ENCODE results near the gene DPYD.

The DPYD gene

DNA sequence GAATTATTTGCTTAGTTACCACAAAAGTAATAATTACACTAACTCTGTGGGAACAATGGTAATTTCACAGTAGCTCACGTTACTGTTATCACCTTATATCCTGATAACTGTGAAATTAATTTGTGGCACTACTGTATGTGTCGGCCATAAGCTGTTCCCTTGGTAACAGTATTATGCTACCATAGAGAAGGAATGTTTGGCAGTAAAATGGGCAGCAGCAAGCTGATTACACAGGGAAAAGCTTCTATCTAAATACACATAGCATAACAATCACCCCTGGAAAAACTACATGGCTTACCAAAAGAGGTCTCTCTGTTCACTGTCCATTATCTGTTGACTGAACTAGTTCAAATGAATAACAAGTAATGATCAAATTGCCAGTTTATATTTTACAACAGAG, 124.1 kb downstream of the DPYD start:
- peaks cover 13% of the 10 kb centered on the region for H3K4me1 ChIP-seq (ENCODE audit: insufficient read depth, low read length, poor library complexity, severe bottlenecking)
- no peaks in the 10 kb centered on the region for H3K79me2 ChIP-seq (ENCODE audit: insufficient read depth, low read length)
- H3K4me2 ChIP-seq (ENCODE audit: low read depth, low read length, poor library complexity, severe bottlenecking): peak overlapping the region; percentile 12

DNA sequence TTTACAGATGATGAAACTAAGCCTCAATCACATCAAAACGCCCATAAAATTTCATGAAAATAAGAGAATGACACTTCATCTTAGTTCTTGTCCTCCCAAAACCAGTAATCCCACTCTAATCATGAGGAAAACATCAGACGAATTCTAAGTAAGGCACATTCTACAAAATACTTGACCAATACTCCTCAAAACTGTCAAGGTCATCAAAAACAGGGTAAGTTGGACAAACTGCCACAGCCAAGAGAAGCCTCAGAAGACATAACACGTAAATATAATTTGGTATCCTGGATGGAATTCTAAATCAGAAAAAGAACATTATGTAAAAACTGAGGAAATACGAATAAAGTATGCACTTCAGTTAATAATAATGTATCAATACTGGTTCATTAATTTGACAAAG, 128.2 kb downstream of the DPYD start:
- TF ChIP-seq, protein P1, sequence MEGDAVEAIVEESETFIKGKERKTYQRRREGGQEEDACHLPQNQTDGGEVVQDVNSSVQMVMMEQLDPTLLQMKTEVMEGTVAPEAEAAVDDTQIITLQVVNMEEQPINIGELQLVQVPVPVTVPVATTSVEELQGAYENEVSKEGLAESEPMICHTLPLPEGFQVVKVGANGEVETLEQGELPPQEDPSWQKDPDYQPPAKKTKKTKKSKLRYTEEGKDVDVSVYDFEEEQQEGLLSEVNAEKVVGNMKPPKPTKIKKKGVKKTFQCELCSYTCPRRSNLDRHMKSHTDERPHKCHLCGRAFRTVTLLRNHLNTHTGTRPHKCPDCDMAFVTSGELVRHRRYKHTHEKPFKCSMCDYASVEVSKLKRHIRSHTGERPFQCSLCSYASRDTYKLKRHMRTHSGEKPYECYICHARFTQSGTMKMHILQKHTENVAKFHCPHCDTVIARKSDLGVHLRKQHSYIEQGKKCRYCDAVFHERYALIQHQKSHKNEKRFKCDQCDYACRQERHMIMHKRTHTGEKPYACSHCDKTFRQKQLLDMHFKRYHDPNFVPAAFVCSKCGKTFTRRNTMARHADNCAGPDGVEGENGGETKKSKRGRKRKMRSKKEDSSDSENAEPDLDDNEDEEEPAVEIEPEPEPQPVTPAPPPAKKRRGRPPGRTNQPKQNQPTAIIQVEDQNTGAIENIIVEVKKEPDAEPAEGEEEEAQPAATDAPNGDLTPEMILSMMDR (conservative IDR thresholded peaks at IDR 0.05; ENCODE audit: low read length): no peak
- no peak for TF ChIP-seq EZH2phosphoT487 (IDR thresholded peaks at IDR 0.05; ENCODE audit: borderline replicate concordance)
- Histone ChIP-seq H3F3A (ENCODE audit: low read depth) (no peaks in the 10 kb centered on the region), H3K9ac (ENCODE audit: low read depth, low read length, poor library complexity, severe bottlenecking) (no peak overlapping the region), H3K36me3 (ENCODE audit: insufficient read depth, low read length) (no peaks in the 10 kb centered on the region; the same call in 1 of the 2 replicates), H3K4me2 (ENCODE audit: low read depth, low read length, poor library complexity, severe bottlenecking) (no peak overlapping the region), H3K4me1 (ENCODE audit: insufficient read depth, low read length, poor library complexity, severe bottlenecking) (peaks cover 31% of the 10 kb centered on the region), H3K79me2 (ENCODE audit: insufficient read depth, low read length) (no peaks in the 10 kb centered on the region), H4K20me1 (ENCODE audit: insufficient read depth, low read length, poor library complexity, severe bottlenecking) (no peaks in the 10 kb centered on the region), H2AFZ (ENCODE audit: low read length) (no peak overlapping the region), H3K9me2 (replicated peaks; ENCODE audit: low read depth, low read length) (no peaks in the 10 kb centered on the region), H3K9me3 (ENCODE audit: insufficient read depth, low read depth, low read length) (no peaks in the 10 kb centered on the region), H3K27me3 (ENCODE audit: insufficient read depth, low read length, poor library complexity, severe bottlenecking) (no peaks in the 10 kb centered on the region), H3K4me3 (ENCODE audit: low read length, poor library complexity, severe bottlenecking) (no peak overlapping the region)

More for the DNA sequence above, 124.1 kb downstream of the DPYD start:
- H2AFZ ChIP-seq (ENCODE audit: low read length): no peak overlapping the region
- no peaks in the 10 kb centered on the region for H3F3A ChIP-seq (ENCODE audit: low read depth)
- H3K9me3 ChIP-seq (ENCODE audit: insufficient read depth, low read depth, low read length): no peaks in the 10 kb centered on the region
- no peak overlapping the region for H3K9ac ChIP-seq (ENCODE audit: low read depth, low read length, poor library complexity, severe bottlenecking)
- no peaks in the 10 kb centered on the region for H4K20me1 ChIP-seq (ENCODE audit: insufficient read depth, low read length, poor library complexity, severe bottlenecking)
- H3K9me2 ChIP-seq (replicated peaks; ENCODE audit: low read depth, low read length): no peaks in the 10 kb centered on the region
- TF ChIP-seq, protein P1 (conservative IDR thresholded peaks at IDR 0.05; ENCODE audit: low read length): no peak
- no peak for TF ChIP-seq EZH2phosphoT487 (IDR thresholded peaks at IDR 0.05; ENCODE audit: borderline replicate concordance)
- no peaks in the 10 kb centered on the region; the same call in 1 of the 2 replicates for H3K36me3 ChIP-seq (ENCODE audit: insufficient read depth, low read length)
- no peak overlapping the region for H3K4me3 ChIP-seq (ENCODE audit: low read length, poor library complexity, severe bottlenecking)
- no peaks in the 10 kb centered on the region for H3K27me3 ChIP-seq (ENCODE audit: insufficient read depth, low read length, poor library complexity, severe bottlenecking)

DNA sequence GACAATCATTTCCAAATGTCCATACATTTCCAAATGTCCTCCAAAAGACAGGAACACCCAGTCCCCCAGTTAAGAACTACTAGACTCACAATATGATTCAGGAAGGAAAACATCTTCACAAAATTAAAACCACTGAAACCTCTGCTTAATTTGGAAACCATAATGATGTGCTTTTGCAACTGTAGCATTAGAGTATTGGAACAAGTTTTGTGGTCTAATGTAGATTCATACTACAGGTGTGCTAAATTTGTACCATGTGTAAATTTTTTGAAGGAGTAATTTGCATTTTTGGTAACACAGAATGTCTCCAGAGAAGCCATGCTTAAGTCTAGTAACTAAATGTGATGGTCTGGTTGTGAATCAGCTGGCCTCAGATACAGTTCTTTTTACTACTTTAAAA, 129.6 kb downstream of the DPYD start:
- Histone ChIP-seq H3K4me2 (ENCODE audit: low read depth, low read length, poor library complexity, severe bottlenecking) (peak overlapping the region; percentile 22), H3K9me3 (ENCODE audit: insufficient read depth, low read depth, low read length) (no peaks in the 10 kb centered on the region), H3K79me2 (ENCODE audit: insufficient read depth, low read length) (no peaks in the 10 kb centered on the region), H3K9me2 (replicated peaks; ENCODE audit: low read depth, low read length) (no peaks in the 10 kb centered on the region), H4K20me1 (ENCODE audit: insufficient read depth, low read length, poor library complexity, severe bottlenecking) (no peaks in the 10 kb centered on the region), H3F3A (ENCODE audit: low read depth) (no peaks in the 10 kb centered on the region), H3K9ac (ENCODE audit: low read depth, low read length, poor library complexity, severe bottlenecking) (no peak overlapping the region), H3K4me1 (ENCODE audit: insufficient read depth, low read length, poor library complexity, severe bottlenecking) (peaks cover 22% of the 10 kb centered on the region), H3K4me3 (ENCODE audit: low read length, poor library complexity, severe bottlenecking) (peak overlapping the region; percentile 8), H3K36me3 (ENCODE audit: insufficient read depth, low read length) (no peaks in the 10 kb centered on the region; the same call in 1 of the 2 replicates), H3K27me3 (ENCODE audit: insufficient read depth, low read length, poor library complexity, severe bottlenecking) (no peaks in the 10 kb centered on the region), H2AFZ (ENCODE audit: low read length) (no peak overlapping the region)
- no peak for TF ChIP-seq EZH2phosphoT487 (IDR thresholded peaks at IDR 0.05; ENCODE audit: borderline replicate concordance)
- TF ChIP-seq, protein P1 (conservative IDR thresholded peaks at IDR 0.05; ENCODE audit: low read length): no peak

Measured in Loucy (cell line).